ENCODE measurements around the gene MAVS. TPM values are rescaled to one million over a fixed set of nuclear protein-coding genes. Genes with fewer than 3 reads are reported as not detected.
"Not testable (repeated sequence)": the region's sequence is repeated elsewhere in the genome, so short reads cannot be mapped to it uniquely, and the experiment has no call there.

MAVS gene
- total and polyA plus RNA-seq, 9 of the 15 experiments (the other 6 are each of a cell fraction or from before 2014, with no cell fraction given): 1.6 to 22.0 (median 11.3) TPM

- TF ChIP-seq MITF (IDR thresholded peaks at IDR 0.05) (no peak), TRIM24 (IDR thresholded peaks at IDR 0.05) (no peak), DLX4 (CRISPR knock-in tag; IDR thresholded peaks at IDR 0.05) (no peak), RBM39 (optimal IDR thresholded peaks at IDR 0.05; ENCODE audit: low read depth, low read length) (no peak)
Observed at GRCh38 chr20:3876676-3877075, 30.0 kb downstream of the MAVS start (continued).

- H3K9me3 ChIP-seq (replicated peaks; ENCODE audit: control insufficient read depth, insufficient read depth, low read depth, low read length); BruUV-seq (replicated peaks); FAIRE-seq; H3K27ac ChIP-seq (ENCODE audit: extremely low read depth, low read depth, low read length); in situ Hi-C loops (cut with MboI); H3K4me3 ChIP-seq; H3K27me3 ChIP-seq (ENCODE audit: control insufficient read depth in 2 of 2, insufficient read depth in 2 of 2, low read length in 2 of 2); DNase-seq (ENCODE audit: extremely low read depth in 1 of 4, low spot score in 3 of 4); H3K36me3 ChIP-seq (ENCODE audit: control insufficient read depth, insufficient read depth, low read length); CTCF ChIA-PET (ENCODE audit: low intra/inter-chr PET ratio); H3K4me1 ChIP-seq (replicated peaks in 1 of 2; ENCODE audit: control insufficient read depth in 2 of 2, insufficient read depth in 2 of 2, low read length in 2 of 2); H3K9me1 ChIP-seq (ENCODE audit: control insufficient read depth, insufficient read depth, low read length); H4K20me1 ChIP-seq (replicated peaks; ENCODE audit: control insufficient read depth, insufficient read depth, low read length); H2AFZ ChIP-seq (ENCODE audit: low read depth, low read length); intact Hi-C loops (cut with micrococcal nuclease); H3K4me2 ChIP-seq (ENCODE audit: insufficient read depth, low read length); ATAC-seq; H3K9ac ChIP-seq (ENCODE audit: insufficient read depth in 1 of 2, low read depth in 2 of 2, low read length in 2 of 2); H3K79me2 ChIP-seq (ENCODE audit: control insufficient read depth, insufficient read depth, low read length): not testable (repeated sequence)
- TF ChIP-seq ZNF121 (CRISPR knock-in tag; conservative IDR thresholded peaks at IDR 0.05): peak; percentile 82
- WGBS (ENCODE audit: insufficient coverage, low coverage, missing lambda C conversion rate): 73% methylated on average over 3 of the region's 4 CpGs
- POLR2A ChIA-PET: interaction anchor here (0.6 to 1.6 kb wide), 2 partner anchors 29 to 58 kb away, joined by 3 to 4 read pairs; no protein-coding TSS in a partner anchor
Observed at GRCh38 chr20:3878921-3879274, 32.3 kb downstream of the MAVS start.
